Stimulated activated CD8-positive, alpha-beta memory T cell treated with anti-CD3 and anti-CD28 coated beads, Interleukin-4, amount 100 ng/mL, for 48 hours (primary cell): ENCODE results near the gene SPIN2B.
A peak's percentile ranks its signal among the peaks of the same experiment; 100 is the strongest.
"Not testable (repeated sequence)": the region's sequence is repeated elsewhere in the genome, so short reads cannot be mapped to it uniquely, and the experiment has no call there.

Experiments used
- DNase-seq: peaks from one replicate; pipeline ENCODE4 v3.0.0-alpha.2; 2020

SPIN2B gene

DNA sequence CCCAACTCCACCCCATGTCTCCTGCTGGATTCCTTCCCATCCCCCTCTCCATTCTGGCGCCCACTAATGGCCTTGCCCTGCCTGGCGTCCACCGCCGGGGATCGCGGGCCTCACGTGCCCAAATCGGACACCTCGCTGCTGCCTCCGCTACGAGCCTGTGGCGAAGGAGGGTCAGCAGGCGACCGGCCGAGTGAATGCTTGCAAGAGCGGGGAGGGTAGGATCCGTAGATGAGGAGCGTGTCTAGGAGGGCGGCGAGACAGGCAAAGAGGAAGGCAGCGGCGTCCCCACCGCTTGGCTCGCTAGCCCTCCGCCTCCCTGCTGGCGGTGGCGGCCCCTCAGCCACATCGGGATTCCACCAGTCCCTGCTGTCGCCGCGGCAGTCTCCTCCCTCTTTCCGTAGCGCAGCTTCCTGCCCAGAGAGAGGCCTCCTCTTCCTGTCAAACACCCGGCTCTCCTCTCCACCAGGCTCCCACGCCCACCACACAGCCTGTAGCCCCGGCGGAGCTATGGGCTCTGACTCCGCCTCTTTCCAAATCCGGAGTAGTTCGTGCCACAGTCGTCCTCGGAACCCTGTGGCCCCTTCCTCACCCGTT, at the start of gene SPIN2B:
Gene SPIN2B (minus strand): TSS at position 387 of the 594 bp plus-strand sequence.
- DNase-seq, result peak; percentile 82

DNA sequence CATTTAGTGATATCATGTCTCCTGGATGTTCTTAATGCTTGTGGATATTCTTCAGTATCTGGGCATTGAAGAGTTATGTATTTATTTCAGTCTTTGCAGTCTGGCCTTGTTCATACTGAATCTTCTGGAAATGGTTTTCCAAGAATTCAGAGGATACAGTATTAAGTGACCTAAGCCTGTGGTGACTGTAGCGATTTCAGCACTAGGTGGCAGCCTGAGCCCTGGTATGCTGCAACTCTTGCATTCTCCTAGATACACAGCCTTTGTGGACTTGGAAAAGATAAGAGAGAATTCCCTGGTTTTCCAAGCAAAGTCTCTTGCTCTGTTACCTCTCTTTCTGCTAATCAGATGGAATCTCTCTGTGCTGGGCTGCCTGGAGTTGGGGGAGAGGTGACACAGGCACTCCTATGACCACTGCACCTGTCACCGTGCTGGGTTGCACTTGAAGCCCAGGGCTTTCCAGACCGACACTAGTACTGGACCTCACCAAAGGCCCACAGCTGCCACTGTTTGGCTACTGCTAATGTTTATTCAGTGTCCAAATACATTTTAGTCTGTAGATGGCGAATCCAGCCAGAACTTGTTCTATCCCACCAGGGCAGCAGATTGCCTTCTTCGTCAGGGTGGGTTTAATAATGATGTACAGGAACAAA, 35.2 kb upstream of the SPIN2B start:
- no peak for DNase-seq

DNA sequence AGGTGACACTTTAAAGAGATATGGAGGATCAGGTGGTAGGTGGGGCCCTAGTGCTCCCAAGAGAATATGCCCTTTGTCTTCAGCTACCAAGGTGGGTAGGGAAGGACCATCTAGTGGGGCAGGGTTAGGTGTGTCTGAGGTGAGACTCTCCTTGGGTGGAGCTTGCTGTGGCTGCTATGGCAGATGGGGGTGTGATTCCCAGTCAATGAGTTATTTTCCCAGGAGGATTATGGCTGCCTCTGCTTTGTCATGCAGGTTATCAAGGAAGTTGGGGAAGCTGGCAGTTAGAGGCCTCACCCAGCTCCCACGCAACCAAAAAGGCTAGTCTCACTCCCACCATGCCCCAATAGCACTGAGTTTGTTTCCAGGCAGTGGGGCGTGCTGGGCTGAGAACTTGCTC, 33.8 kb upstream of the SPIN2B start:
- no peak for DNase-seq

DNA sequence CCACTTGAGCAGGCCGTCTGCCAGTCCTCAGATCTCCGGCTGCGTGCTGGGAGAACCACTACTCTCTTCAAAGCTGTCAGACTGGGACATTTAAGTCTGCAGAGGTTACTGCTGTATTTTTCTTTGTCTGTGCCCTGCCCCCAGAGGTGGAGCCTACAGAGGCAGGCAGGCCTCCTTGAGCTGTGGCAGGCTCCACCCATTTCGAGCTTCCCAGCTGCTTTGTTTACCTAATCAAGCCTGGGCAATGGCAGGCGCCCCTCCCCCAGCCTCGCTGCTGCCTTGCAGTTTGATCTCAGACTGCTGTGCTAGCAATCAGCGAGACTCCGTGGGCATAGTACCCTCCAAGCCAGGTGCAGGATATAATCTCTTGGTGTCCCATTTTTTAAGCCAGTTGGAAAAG, 30.9 kb upstream of the SPIN2B start:
- DNase-seq, result not testable (repeated sequence)

DNA sequence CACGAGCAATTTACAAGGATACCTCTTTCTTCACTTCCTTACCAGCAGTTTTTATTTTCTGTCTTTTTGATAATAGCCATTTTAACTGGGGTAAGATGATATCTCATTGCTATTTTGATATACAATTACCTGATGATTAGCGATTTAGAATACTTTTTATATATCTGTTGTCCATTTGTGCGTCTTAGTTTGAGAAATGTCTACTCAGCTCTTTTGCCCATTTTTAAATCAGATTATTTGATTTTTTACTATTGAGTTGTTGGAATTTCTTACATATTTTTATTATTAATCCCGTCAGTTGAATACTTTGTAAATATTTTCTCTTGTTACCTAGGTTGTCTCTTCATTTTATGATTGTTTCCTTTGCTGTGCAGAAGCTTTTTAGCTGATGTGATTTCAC, 17.3 kb upstream of the SPIN2B start:
- DNase-seq, result no peak

DNA sequence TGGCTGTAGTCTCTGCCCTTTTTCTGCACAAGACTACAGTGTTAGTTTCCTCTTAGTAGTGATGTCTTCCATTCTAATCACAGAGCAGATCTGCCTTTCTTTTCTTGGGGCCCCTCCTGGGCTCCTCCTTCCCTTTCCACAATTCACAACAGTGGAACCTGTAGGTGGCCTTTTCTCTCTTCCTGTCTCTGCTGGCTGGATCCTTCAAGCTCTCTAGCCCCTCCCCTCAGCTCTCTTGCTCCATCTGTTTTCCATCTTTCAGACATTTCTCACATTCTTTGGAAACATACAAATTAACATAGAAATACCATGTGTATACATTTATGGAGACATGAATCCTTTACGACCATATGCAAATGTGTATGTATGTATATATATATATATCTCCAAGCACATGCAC, 16.2 kb upstream of the SPIN2B start:
- no peak for DNase-seq

DNA sequence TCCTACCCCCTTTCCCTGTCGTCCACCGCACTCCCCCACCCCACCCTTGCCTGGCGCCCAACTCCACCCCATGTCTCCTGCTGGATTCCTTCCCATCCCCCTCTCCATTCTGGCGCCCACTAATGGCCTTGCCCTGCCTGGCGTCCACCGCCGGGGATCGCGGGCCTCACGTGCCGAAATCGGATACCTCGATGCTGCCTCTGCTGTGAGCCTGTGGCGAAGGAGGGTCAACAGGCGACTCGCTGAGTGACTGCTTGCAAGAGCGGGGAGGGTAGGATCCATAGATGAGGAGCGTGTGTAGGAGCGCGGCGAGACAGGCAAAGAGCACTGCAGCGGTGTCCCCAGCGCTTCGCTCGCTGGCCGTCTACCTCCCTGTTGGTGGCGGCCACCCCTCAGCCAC, 15.7 kb upstream of the SPIN2B start, which contains the start of gene SPIN2A:
Gene SPIN2A (minus strand): TSS at position 325 of the 400 bp plus-strand sequence. CDS start 800 bp downstream, outside the sequence.
- DNase-seq, result not testable (repeated sequence)

DNA sequence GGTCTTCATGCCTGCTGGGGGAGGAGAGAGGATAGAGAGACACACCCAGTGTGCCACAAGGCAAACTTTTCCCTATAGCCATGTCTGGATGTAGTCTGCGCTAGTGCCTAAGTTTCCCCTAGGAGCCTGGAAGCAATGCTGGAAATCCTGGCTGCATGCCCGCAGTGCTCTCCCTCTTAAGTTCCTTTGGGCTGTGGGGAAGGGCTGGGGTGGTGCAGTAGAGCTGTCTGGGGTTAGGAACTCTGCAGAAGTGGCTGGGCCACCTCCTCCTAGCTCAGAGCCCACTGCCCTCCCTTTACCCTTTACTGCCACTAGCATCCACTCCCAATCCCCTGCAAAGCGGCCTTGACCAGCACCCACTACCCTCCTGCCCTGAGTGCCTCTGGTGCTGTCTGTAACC, 15.2 kb upstream of the SPIN2B start:
- DNase-seq, result not testable (repeated sequence)

DNA sequence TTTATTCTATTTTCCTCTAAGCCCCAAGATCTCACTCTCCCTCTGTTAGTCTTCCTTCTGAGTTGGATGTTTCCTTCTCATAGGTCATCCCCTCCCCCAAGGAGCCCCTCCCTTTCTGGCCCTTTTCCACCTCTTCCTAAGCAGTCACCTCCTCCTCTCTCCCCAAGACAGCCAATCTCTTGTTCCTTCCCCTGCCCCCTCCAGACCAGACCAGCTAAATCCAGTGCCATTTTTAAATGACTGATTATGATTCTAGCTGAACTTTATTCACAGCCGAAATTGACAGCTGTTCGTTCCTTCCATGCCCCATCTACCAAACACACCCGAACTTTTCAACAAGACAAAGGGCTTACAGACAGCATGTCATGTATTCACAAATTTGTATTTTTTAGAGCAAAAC, 13.9 kb upstream of the SPIN2B start:
- DNase-seq, result no peak

DNA sequence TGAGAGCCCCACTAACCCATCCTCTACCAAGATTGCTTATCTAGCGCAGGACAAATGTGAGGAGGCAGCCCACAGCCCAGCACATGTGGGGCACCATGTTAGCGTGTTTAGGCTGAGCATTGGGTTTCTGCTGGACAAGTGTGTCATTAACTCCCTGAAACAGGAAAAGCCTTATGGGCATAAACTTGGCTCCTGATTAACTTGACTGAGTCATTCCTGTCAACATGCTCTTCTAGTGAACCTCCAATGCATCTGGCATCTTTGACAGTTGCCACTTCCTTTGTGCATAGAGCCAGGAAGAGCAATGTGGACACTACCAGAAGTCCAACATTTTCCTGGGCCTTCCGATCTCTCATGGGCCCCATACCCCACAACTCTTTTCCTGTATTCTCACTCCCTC, 13.4 kb upstream of the SPIN2B start:
- no peak for DNase-seq

DNA sequence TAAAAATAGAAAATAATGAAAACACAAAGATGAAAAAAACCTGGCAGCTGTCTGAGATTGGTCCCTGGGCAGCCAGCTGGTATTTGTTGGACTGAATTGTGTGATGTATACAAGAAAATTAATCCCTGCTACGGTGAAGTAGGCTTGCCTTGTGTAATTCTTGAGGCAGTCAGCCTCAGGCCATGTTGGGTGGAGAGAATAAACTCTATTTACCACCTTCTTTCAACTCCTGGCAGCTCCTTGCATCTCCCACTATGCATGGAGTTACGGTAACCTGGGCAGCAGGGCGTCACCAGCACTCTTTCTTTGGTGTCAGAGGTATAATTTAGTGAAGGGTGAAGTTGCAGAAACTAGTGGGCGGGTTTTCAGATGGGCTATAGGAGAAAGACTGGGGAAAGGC, 12.4 kb upstream of the SPIN2B start:
- no peak for DNase-seq

DNA sequence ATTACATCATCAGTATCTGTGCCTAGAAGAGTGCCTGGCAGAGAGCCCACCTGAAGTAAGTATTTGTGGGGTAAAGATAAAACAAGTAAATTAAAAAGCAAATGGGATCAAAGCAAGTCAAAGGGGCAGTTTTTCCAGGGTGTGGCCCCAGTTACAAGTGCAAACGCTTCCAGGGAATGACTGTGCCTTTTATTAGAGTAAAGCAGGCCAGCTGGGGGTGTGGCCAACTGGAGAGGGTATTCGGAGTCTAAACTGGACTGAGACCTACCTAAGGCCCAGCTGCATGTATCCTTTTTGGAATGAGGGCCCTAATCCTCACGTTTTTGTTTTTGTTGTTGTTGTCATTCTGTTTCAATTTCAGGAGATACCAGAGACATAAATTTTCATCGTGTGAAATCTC, 11.9 kb upstream of the SPIN2B start:
- DNase-seq, result not testable (repeated sequence)

DNA sequence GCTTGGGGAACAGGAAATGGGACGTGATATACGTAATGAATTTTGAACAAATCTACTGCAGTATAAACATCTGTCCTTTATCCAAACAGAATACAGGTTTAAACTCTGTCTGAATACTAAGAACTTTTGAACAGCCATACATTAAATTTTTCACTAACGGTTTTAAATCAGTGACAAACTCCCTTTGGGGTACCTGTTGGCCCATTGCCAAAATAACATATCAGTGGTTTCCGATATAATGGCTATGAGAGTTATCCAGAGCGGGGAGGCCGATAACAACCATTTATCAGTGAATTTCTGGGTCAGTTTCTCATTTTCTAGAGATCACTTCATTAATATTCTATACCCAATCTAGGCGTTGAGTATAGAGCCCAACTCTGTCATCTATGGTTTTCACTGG, 10.7 kb upstream of the SPIN2B start:
- no peak for DNase-seq

DNA sequence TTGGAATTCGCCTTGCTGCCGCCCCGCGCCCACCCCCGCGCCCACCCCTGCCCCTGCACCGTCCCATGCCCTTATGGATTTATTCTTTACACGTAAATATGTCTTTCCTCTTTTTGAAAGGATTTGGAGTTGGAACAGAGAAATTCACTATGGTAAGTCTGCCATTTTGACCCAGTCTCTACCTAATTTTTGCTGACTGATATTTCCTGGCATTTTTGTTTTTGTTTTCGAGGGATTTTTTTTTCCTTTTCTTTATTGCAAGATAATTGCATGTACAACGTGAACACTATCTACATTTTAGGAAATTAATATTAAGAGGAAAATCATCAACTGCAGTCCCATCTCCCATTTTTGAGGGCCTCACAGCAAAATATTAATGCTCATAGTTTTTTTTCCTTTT, 468 bp upstream of the SPIN2B start:
- DNase-seq, result no peak

DNA sequence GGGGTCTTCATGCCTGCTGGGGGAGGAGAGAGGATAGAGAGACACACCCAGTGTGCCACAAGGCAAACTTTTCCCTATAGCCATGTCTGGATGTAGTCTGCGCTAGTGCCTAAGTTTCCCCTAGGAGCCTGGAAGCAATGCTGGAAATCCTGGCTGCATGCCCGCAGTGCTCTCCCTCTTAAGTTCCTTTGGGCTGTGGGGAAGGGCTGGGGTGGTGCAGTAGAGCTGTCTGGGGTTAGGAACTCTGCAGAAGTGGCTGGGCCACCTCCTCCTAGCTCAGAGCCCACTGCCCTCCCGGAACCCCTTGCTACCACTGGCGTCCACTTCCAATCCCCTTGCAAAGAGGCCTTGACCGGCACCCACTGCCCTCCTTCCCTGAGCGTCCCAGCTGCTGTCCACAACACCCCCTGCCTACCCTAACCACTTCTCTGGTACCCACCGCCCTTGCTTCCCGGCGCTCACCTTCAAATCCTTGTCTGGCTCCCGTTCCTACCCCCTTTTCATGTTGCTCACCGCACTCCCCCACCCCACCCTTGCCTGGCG, 658 bp downstream of the SPIN2B start:
- peak; percentile 23 for DNase-seq

DNA sequence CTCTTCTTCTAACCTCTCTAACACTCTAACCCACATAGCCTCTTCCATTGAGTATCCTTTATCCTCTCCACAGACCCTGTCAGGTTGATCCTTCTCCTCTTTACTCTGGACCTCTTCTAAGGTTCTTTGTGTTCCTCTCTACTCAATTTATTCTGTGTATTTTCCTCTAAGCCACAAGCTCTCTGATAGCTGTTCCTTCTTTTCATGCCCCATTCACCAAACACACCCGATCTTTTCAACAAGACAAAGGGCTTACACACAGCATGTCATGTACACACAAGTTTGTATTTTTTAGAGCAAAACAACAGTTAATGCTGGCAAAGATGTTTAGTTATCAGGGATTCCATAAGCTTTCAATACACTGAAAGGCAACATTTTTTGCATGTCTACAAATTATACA, 1.9 kb downstream of the SPIN2B start:
- DNase-seq, result no peak

DNA sequence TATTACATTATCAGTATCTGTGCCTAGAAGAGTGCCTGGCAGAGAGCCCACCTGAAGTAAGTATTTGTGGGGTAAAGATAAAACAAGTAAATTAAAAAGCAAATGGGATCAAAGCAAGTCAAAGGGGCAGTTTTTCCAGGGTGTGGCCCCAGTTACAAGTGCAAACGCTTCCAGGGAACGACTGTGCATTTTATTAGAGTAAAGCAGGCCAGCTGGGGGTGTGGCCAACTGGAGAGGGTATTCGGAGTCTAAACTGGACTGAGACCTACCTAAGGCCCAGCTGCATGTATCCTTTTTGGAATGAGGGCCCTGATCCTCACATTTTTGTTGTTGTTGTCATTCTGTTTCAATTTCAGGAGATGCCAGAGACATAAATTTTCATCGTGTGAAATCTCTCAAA, 3.8 kb downstream of the SPIN2B start:
- not testable (repeated sequence) for DNase-seq

DNA sequence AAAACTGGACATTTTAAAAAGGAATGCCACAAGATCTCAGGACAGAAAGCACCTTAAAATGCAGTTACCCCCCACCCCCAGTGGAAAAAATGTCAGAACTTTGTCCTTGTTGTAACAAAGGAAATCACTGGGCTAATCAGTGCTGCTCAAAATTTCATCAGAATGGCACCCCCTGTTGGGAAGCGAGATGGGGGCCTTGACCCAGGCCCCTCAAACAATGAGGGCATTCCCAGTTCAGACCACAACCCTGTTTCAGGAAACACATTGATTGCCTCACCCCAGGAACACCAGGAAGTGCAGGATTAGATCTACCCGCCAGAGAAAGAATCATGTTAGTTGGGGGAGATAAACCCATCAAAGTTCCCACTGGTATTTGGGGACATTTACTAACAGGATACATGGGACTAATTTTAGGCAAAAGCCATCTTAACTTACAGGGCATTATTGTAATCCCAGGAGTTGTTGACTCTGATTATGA, 16.4 kb downstream of the SPIN2B start:
- DNase-seq, result no peak

DNA sequence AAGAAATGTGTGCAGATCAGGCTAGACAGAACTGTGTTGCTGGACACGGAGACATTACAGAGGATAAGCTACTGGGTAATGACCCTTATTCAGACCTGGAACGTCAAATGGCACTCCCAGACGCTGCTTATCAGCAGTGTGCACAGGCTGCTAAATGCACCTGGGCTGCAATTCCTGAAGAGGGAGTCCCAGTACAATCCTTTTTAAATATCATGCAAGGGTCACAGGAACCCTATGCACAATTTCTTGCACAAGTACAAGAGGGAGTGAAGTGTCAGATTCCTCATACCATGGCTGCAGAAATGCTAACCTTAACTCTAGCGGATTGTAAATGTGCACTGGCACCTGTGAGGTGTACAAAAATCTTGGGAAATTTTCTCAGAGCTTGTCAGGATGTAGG, 16.9 kb downstream of the SPIN2B start:
- no peak for DNase-seq

DNA sequence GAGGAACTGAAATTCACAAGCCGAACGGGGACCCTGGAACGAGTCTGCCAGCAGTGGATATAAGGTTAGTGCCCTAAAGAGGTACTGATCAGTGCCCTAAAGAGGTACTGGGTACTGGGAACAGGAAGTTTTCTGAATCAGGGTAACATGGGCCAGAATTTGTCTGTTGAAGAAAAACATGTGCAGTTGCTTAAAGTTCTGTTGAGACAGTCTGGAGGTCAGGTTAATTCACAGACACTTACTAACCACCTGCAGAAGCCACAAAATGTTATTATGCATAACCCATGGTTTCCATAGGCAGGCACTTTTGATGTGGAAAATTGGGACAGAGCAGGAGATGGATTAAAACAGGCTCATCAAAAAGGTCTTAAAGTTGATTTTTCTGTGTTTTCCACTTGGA, 17.9 kb downstream of the SPIN2B start:
- no peak for DNase-seq

DNA sequence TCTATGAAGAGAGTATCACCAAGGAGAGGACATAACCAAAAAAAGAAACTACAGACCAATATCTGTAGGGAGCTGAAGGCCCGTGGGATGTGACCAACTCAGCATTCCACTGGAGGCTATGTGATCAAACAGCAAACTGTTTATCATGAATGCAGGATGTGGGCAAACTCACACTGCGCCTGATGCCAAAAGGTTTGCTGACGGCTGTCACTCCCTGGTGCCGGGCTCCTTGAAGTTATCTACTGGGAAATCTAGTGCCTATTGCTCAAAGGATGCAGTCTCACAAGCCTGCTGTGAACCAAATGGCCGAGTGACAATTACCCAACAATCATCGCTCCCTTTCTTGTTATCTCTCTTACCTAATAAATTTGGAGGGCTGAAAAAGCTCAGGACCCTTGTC, 18.4 kb downstream of the SPIN2B start:
- DNase-seq, result not testable (repeated sequence)

DNA sequence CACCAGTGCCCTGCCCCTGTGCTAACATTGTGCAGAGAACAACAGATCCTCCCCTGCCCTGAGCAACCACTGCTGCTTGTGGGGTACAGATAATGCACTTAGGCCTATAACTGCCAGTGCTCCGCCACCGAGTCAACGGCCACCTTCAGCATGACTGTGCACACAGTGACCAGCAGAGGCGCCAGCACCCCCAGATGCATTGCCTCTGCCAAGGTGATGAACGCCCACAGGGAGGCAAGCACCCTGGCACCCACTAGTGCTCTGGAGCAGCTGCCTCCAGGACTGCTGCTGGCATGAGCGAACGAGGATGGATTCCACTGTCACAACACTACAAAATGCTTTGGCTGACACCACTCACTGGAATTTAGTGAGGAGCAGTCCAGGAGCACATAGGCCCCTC, 38.2 kb downstream of the SPIN2B start:
- no peak for DNase-seq

DNA sequence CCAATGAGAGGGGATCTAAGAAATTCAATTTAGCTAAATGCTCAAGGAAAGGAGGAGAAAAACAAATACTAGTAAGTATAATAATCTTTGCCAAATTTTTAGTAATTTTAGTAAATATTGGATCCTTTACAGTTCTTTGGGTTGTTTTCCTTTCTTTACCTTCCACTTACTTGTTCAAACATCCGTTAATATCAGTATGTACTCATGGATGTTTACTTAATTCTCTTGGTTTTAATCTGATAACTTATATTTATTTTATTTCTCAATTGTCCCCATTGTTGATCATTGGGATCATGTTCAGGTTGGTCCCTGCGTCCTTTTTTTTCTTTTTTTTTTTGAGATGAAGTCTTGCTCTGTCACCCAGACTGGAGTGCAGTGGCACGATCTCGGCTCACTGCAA, 46.9 kb downstream of the SPIN2B start:
- no peak for DNase-seq

DNA sequence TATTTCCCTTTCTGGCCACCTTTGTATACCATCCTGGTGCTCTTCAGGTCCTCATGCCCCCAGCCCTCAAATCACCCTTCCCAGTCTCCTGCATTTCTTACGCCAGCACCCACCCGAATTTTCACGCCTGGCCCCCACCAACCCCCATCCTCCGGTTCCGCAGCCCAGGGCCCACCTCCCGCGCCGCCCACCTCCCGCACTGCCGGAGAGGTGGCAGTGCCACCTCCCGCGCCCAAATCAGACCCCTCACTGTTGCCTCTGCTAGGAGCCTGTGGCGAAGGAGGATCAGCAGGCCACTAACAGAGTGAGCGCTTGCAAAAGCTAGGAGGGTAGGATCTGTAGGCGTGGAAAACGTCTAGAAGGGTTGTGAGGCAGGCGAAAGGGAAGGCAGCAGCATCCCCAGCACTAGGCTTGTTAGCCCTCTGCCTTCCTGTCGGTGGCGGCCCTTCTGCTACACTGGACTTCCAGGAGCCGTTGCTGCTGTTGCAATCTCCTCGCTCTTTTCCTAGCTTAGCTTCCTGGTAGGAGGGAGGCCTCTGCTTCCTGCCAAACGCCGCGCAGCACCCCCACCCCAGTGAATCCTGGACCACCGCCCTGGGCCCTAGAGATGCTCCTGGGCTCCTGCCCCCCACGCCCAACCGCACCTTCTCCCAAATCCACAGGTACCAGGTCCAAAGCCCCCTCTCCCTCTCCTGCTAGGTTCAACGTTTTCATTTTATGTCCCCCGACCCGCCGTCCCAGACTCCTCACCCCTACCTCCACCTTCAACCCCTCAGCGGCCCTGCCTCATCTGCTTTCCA, 51.0 kb downstream of the SPIN2B start:
- no peak for DNase-seq
